Karpas-422 (cell line): Measurements from ENCODE around the gene TCP11. TPM values are rescaled to one million over a fixed set of nuclear protein-coding genes. Genes with fewer than 3 reads are reported as not detected.

Source experiments
- DNase-seq: peaks from one replicate; pipeline ENCODE4 v3.0.0-alpha.2; 2015
- H2AFZ ChIP-seq: fragments of 200-600 bp; sonication (generic); 2 replicates; pipeline ENCODE4 v1.6.1; 2014; ENCODE audit warnings: antibody characterized with exemption, low read length, mixed read lengths
- H3K27ac ChIP-seq: fragments of 200-600 bp; sonication (generic); 2 replicates; pipeline ENCODE4 v1.5.1; 2014; ENCODE audit warnings: mild to moderate bottlenecking, low read length, moderate library complexity
- H3K27me3 ChIP-seq: fragments of 200-600 bp; sonication (generic); 2 replicates; pipeline ENCODE4 v1.6.1; 2014; ENCODE audit warnings: low read length, mixed read lengths
- H3K36me3 ChIP-seq: fragments of 200-600 bp; sonication (generic); 2 replicates; pipeline ENCODE4 v1.6.1; 2014; ENCODE audit warnings: low read length, mixed read lengths; ENCODE audit not compliant: insufficient read depth
- H3K4me1 ChIP-seq: fragments of 200-600 bp; sonication (generic); 2 replicates; pipeline ENCODE4 v1.6.1; 2014; ENCODE audit warnings: mild to moderate bottlenecking, low read length, mixed read lengths
- H3K4me2 ChIP-seq: fragments of 200-600 bp; sonication (generic); 2 replicates; pipeline ENCODE4 v1.6.1; 2014; ENCODE audit warnings: low read length, low read depth, mild to moderate bottlenecking; ENCODE audit not compliant: poor library complexity, severe bottlenecking
- H3K4me3 ChIP-seq: fragments of 200-600 bp; sonication (generic); 2 replicates; pipeline ENCODE4 v1.5.1; 2014; ENCODE audit warnings: mild to moderate bottlenecking, antibody characterized with exemption, low read length, mixed read lengths
- H3K79me2 ChIP-seq: fragments of 200-600 bp; sonication (generic); 2 replicates; pipeline ENCODE4 v1.6.1; 2014; ENCODE audit warnings: mild to moderate bottlenecking, low read length, mixed read lengths
- H3K9ac ChIP-seq: fragments of 200-600 bp; sonication (generic); 2 replicates; pipeline ENCODE4 v1.6.0; 2014; ENCODE audit warnings: low read length
- H3K9me2 ChIP-seq: fragments of 200-600 bp; sonication (generic), shearing (Covaris generic); replicated peaks from 2 replicates; pipeline ENCODE4 v1.6.0; 2014; ENCODE audit warnings: mild to moderate bottlenecking, low read length, moderate library complexity; ENCODE audit not compliant: insufficient read depth
- H3K9me3 ChIP-seq: fragments of 300-700, 200-600 bp; sonication (generic); 2 replicates; pipeline ENCODE4 v1.6.1; 2014; ENCODE audit warnings: low read length, mixed read lengths
- H4K20me1 ChIP-seq: fragments of 200-600 bp; sonication (generic); 2 replicates; pipeline ENCODE4 v1.6.1; 2014; ENCODE audit warnings: mild to moderate bottlenecking, antibody characterized with exemption, low read length, low read depth; ENCODE audit not compliant: insufficient read depth
- small RNA-seq: library from RNA; depleted of rRNA; stranded (forward); fragments of <200 nt; gene quantifications from one replicate; pipeline ENCODE3, GENCODE V24; 2014
- total RNA-seq: library from RNA; depleted of rRNA; stranded (reverse); fragments of >200 nt; shearing (Covaris generic); gene quantifications from 2 replicates; pipeline ENCODE4 v1.2.3, GENCODE V29; 2014; ENCODE audit warnings: low replicate concordance; rRNA removed

The TCP11 gene
- total RNA-seq, 1 experiment from 2014 or later: not detected

DNA sequence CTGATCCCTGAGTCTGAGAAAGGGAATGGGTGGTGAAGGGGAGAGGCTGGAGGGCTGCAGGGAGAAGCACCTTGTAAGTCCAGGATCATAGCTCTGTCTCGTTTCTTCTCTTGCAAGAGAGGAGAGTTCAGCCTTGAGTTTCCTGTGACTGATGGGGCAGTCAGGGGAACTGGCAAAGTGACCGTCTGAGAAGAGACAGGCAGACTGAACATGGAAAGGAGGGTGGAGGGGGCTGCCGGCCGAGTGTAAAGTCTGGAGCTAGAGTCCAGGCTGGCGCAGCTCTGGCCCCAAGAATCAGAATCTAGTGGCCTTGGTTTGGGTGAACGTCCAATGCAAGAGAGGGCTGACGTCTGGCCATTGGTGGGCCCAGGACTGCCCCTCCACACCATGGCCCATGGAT, 72.5 kb downstream of the TCP11 start:
- DNase-seq: no peak
- H3K27ac ChIP-seq: no peak overlapping the region
- H3K79me2 ChIP-seq: no peaks in the 10 kb centered on the region

DNA sequence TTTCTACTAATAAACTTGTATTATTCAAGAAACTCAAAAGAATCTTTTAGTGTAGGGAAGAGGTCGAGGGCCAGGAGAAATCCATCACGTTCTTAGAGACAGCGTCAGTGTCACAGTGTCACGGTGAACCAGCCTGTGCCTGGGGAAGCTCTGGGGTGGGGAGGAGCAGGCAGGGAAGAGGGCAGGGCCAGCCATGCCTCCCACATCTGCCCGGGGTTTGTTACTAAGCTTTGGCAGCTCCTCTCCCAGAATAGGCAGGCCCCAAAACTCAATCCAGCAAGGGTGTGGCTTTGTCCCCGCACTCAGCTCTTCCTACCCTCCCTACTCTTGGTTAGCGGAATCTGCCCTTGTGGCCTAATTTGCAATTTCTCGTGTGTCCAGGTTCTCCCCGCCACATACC, 72.9 kb downstream of the TCP11 start:
- Histone ChIP-seq H3K27ac (no peak overlapping the region), H3K9me3 (no peaks in the 10 kb centered on the region), H2AFZ (no peak overlapping the region), H3K27me3 (no peaks in the 10 kb centered on the region), H3K4me3 (no peak overlapping the region), H3K4me2 (no peak overlapping the region), H3K79me2 (no peaks in the 10 kb centered on the region), H3K4me1 (peaks cover 5% of the 10 kb centered on the region; the same call in 1 of the 2 replicates), H3K9ac (no peak overlapping the region), H4K20me1 (no peaks in the 10 kb centered on the region), H3K9me2 (no peaks in the 10 kb centered on the region), H3K36me3 (no peaks in the 10 kb centered on the region)
- DNase-seq: no peak

More for the DNA sequence above, 72.5 kb downstream of the TCP11 start:
- Histone ChIP-seq H3K9me3 (no peaks in the 10 kb centered on the region), H3K4me2 (no peak overlapping the region), H3K9me2 (no peaks in the 10 kb centered on the region), H2AFZ (no peak overlapping the region), H3K4me3 (no peak overlapping the region), H3K9ac (no peak overlapping the region), H3K27me3 (no peaks in the 10 kb centered on the region), H4K20me1 (no peaks in the 10 kb centered on the region), H3K36me3 (no peaks in the 10 kb centered on the region), H3K4me1 (peaks cover 5% of the 10 kb centered on the region; the same call in 1 of the 2 replicates)

Small RNA genes within 50 kb of the gene (small RNA-seq; reads per million reads assigned to genes)
- gene AL138721.1: not detected

Other genes with a start within 250 kb of the TCP11 start
- gene SCUBE3, start 72.6 kb upstream of the TCP11 start, total RNA-seq: not detected in 2 replicates
- gene ZNF76, start 118.4 kb upstream of the TCP11 start, total RNA-seq: 24.4 and 40.3 TPM in 2 replicates
- 31.3 and 69.9 TPM in 2 replicates for gene DEF6, start 156.5 kb upstream of the TCP11 start, total RNA-seq
- 2.5 and 3.2 TPM in 2 replicates for gene PPARD, start 201.2 kb upstream of the TCP11 start, total RNA-seq